ENCODE data around the gene DPH1.

DNA sequence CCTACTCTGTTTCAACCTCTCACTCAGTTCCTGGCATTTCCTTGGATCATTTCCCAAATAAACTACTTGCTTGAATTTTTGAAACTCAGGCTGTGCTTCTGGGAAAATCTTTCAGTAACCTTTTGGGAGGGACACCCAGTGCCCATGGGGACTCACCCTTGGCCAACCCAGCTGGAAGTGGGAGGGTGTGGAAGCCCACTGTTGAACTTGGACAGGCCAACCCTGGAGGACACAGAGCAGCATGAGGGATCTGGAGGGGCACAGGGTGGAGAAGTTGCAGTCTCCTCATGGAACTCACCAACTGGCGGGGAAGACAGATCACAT, 16.0 kb upstream of the DPH1 start:
- no peak for TF ChIP-seq TARDBP (IDR thresholded peaks at IDR 0.05)
- TF ChIP-seq, protein P1, sequence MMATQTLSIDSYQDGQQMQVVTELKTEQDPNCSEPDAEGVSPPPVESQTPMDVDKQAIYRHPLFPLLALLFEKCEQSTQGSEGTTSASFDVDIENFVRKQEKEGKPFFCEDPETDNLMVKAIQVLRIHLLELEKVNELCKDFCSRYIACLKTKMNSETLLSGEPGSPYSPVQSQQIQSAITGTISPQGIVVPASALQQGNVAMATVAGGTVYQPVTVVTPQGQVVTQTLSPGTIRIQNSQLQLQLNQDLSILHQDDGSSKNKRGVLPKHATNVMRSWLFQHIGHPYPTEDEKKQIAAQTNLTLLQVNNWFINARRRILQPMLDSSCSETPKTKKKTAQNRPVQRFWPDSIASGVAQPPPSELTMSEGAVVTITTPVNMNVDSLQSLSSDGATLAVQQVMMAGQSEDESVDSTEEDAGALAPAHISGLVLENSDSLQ (IDR thresholded peaks at IDR 0.05) = no peak
- TF ChIP-seq SP1 (IDR thresholded peaks at IDR 0.05) = no peak
- no peak for TF ChIP-seq FOXA1 (IDR thresholded peaks at IDR 0.05)
- TF ChIP-seq CTBP1 (IDR thresholded peaks at IDR 0.05; ENCODE audit: borderline replicate concordance) = no peak
- TF ChIP-seq FOXM1 (IDR thresholded peaks at IDR 0.05; ENCODE audit: borderline replicate concordance) = no peak
- no peak for TF ChIP-seq SUZ12 (IDR thresholded peaks at IDR 0.05)
- TF ChIP-seq ARNT (IDR thresholded peaks at IDR 0.05) = no peak
- TF ChIP-seq FOXK2 (IDR thresholded peaks at IDR 0.05) = no peak
- no peak for TF ChIP-seq L3MBTL2 (conservative IDR thresholded peaks at IDR 0.05)
- no peak for TF ChIP-seq HDGF (IDR thresholded peaks at IDR 0.05; ENCODE audit: borderline replicate concordance)
- no peak for TF ChIP-seq ELF4 (IDR thresholded peaks at IDR 0.05)

All from HEK293T (cell line).